ENCODE results near the gene SAMD5. TPM values are rescaled to one million over a fixed set of nuclear protein-coding genes. Genes with fewer than 3 reads are reported as not detected.

SAMD5 gene
- polyA plus RNA-seq, 1 donor from 2014 or later = 14.1 TPM

DNA sequence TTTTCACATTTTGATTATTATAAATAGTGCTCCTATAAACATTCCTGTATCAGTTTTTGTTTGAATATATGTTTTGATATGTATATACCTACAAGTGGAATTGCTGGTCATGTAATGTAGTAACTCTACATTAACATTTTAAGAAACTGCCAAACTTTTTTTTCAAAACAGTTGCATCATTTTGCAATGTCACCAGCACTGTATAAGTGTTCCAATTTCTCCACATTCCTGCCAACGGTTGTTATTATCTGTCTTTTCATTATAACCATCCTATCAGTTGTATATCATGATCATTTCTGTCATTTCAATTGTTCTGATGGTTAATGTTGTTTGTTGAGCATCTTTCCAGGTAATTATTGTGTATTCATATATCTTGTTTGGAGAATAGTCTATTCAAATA is 44.8 kb upstream of the SAMD5 start:
- Histone ChIP-seq H3K4me2 (ENCODE audit: low read length) (no peak overlapping the region), H3K36me3 (ENCODE audit: insufficient read depth, low read length) (no peaks in the 10 kb centered on the region), H3K79me2 (replicated peaks; ENCODE audit: insufficient read depth, low read length) (no peaks in the 10 kb centered on the region), H2AFZ (ENCODE audit: low read depth, low read length) (no peak overlapping the region), H3K4me3 (ENCODE audit: low read length) (no peak overlapping the region), H4K20me1 (ENCODE audit: insufficient read depth) (no peaks in the 10 kb centered on the region), H3K9me2 (ENCODE audit: insufficient read depth, low read length) (no peaks in the 10 kb centered on the region), H3K27me3 (ENCODE audit: insufficient read depth, low read depth, low read length) (no peaks in the 10 kb centered on the region), H3K27ac (ENCODE audit: low read length) (no peak overlapping the region), H3K9me3 (ENCODE audit: low read length) (no peaks in the 10 kb centered on the region), H3F3A (ENCODE audit: insufficient read depth, low read length, poor library complexity, severe bottlenecking) (no peaks in the 10 kb centered on the region), H3K9ac (ENCODE audit: low read length) (no peak overlapping the region)
- TF ChIP-seq SMC3 (conservative IDR thresholded peaks at IDR 0.05; ENCODE audit: poor library complexity) (no peak), EZH2 (IDR thresholded peaks at IDR 0.05; ENCODE audit: borderline replicate concordance, insufficient read depth, low read length, poor library complexity, severe bottlenecking) (no peak), POLR2AphosphoS5 (IDR thresholded peaks at IDR 0.05) (no peak), TAF1 (IDR thresholded peaks at IDR 0.05; ENCODE audit: low read depth) (no peak)

DNA sequence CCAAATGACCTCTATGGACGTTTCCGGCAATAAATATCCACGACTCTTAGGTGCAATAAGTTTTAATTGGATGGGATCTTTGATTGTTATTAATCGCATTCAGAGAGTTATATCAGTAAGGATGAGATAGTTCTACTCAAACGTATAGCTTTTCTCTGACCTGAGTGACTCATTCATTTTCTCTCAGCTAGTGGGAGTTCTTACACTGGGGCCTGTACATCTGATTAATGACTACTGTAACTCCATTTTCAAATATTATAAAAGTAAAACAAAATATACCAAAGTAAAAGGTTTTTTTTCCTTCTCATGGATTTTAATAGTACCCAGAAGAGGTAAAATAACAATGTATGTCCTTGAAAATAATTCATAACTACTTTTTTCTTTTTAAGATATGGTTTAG is 41.1 kb upstream of the SAMD5 start:
- TF ChIP-seq TAF1 (IDR thresholded peaks at IDR 0.05; ENCODE audit: low read depth) (no peak), REST (IDR thresholded peaks at IDR 0.05; ENCODE audit: borderline replicate concordance) (no peak), SMC3 (conservative IDR thresholded peaks at IDR 0.05; ENCODE audit: poor library complexity) (no peak), CTCF (IDR thresholded peaks at IDR 0.05; ENCODE audit: poor library complexity, severe bottlenecking) (no peak), POLR2AphosphoS5 (IDR thresholded peaks at IDR 0.05) (no peak), MXI1 (conservative IDR thresholded peaks at IDR 0.05; ENCODE audit: poor library complexity, severe bottlenecking) (no peak), RAD21 (conservative IDR thresholded peaks at IDR 0.05) (no peak), EZH2 (IDR thresholded peaks at IDR 0.05; ENCODE audit: borderline replicate concordance, insufficient read depth, low read length, poor library complexity, severe bottlenecking) (no peak), EP300 (conservative IDR thresholded peaks at IDR 0.05; ENCODE audit: poor library complexity, severe bottlenecking) (no peak)
- no peak overlapping the region for H3K27ac ChIP-seq (ENCODE audit: low read length)
- no peaks in the 10 kb centered on the region for H3K79me2 ChIP-seq (replicated peaks; ENCODE audit: insufficient read depth, low read length)

More for the DNA sequence above, 41.1 kb upstream of the SAMD5 start:
- no peak overlapping the region for H2AFZ ChIP-seq (ENCODE audit: low read depth, low read length)
- H3K9me3 ChIP-seq (ENCODE audit: low read length) = no peaks in the 10 kb centered on the region
- no peaks in the 10 kb centered on the region for H3F3A ChIP-seq (ENCODE audit: insufficient read depth, low read length, poor library complexity, severe bottlenecking)
- H3K9me2 ChIP-seq (ENCODE audit: insufficient read depth, low read length) = no peaks in the 10 kb centered on the region
- H4K20me1 ChIP-seq (ENCODE audit: insufficient read depth) = no peaks in the 10 kb centered on the region
- no peaks in the 10 kb centered on the region for H3K36me3 ChIP-seq (ENCODE audit: insufficient read depth, low read length)
- no peak overlapping the region for H3K4me2 ChIP-seq (ENCODE audit: low read length)
- H3K27me3 ChIP-seq (ENCODE audit: insufficient read depth, low read depth, low read length) = no peaks in the 10 kb centered on the region
- H3K4me3 ChIP-seq (ENCODE audit: low read length) = no peak overlapping the region
- H3K9ac ChIP-seq (ENCODE audit: low read length) = no peak overlapping the region
